HepG2 (cell line): ENCODE results near the gene GMEB2. TPM values are rescaled to one million over a fixed set of nuclear protein-coding genes. Genes with fewer than 3 reads are reported as not detected.
A peak's percentile ranks its signal among the peaks of the same experiment; 100 is the strongest.

Experiments
- ATF7-NPFF ChIP-seq: sonication (generic); formaldehyde crosslinking; IDR thresholded peaks from 2 replicates; pipeline ENCODE4 v1.8.1; 2023; ENCODE audit warnings: mild to moderate bottlenecking, low read depth, missing genetic modification reagents, moderate library complexity
- IKZF1 ChIP-seq: fragments of 450-650 bp; IDR thresholded peaks from 2 replicates; pipeline ENCODE4 v1.7.1; 2016
- NR2C2 ChIP-seq: sonication (generic); formaldehyde crosslinking; IDR thresholded peaks from 2 replicates; pipeline ENCODE4 v1.4.0; 2020; ENCODE audit warnings: missing genetic modification reagents, mild to moderate bottlenecking, moderate library complexity, borderline replicate concordance
- PAX8 ChIP-seq: sonication (generic); formaldehyde crosslinking; IDR thresholded peaks from 2 replicates; pipeline ENCODE4 v1.8.0; 2022; ENCODE audit warnings: mild to moderate bottlenecking, missing genetic modification reagents, borderline replicate concordance
- POLR2AphosphoS2 ChIP-seq: IDR thresholded peaks from 2 replicates; pipeline ENCODE4 v1.6.1; 2011; ENCODE audit warnings: low read depth, low read length, improper control_type of control experiment
- SIN3A ChIP-seq: IDR thresholded peaks from 2 replicates; pipeline ENCODE4 v1.6.1; 2011; ENCODE audit warnings: low read depth, mild to moderate bottlenecking, control low read depth, low read length, borderline replicate concordance
- ZMYM4 ChIP-seq: sonication (generic); formaldehyde crosslinking; IDR thresholded peaks from 2 replicates; pipeline ENCODE4 v1.8.1; 2023; ENCODE audit warnings: mild to moderate bottlenecking, missing genetic modification reagents
- ZNF143 ChIP-seq: sonication (generic); formaldehyde crosslinking; IDR thresholded peaks from 2 replicates; pipeline ENCODE4 v1.4.0; 2020; ENCODE audit warnings: missing genetic modification reagents
- ZNF205 ChIP-seq: IDR thresholded peaks from 2 replicates; pipeline ENCODE4 v1.6.1; 2018; ENCODE audit warnings: missing biosample characterization, missing genetic modification reagents
- ZNF256 ChIP-seq: sonication (generic); formaldehyde crosslinking; conservative IDR thresholded peaks from 2 replicates; pipeline ENCODE4 v1.4.0; 2020; ENCODE audit warnings: missing genetic modification reagents
- ZNF333 ChIP-seq: sonication (generic); formaldehyde crosslinking; IDR thresholded peaks from 2 replicates; pipeline ENCODE4 v1.4.0; 2020; ENCODE audit warnings: mild to moderate bottlenecking, missing genetic modification reagents, borderline replicate concordance
- ZNF343 ChIP-seq: sonication (generic); formaldehyde crosslinking; IDR thresholded peaks from 2 replicates; pipeline ENCODE4 v1.4.0; 2020; ENCODE audit warnings: mild to moderate bottlenecking, missing genetic modification reagents
- ZNF350 ChIP-seq: sonication (generic); formaldehyde crosslinking; IDR thresholded peaks from 2 replicates; pipeline ENCODE4 v1.4.0; 2020; ENCODE audit warnings: mild to moderate bottlenecking, low read depth, missing genetic modification reagents, borderline replicate concordance
- polyA plus RNA-seq, 8 experiments: library from polyadenylated mRNA; depleted of rRNA in 3 of 8; stranded (reverse) in 7 of 8; unstranded in 1 of 8; fragments of >200 nt; fragmentation: Illumina TruSeq in 4 of 8; extraction: Trizol in 4 of 8; gene quantifications; 2 replicates each; pipeline versions ENCODE4 v1.2.1 to v1.2.3, GENCODE V29; 2011 to 2016; ENCODE audit warnings: low read depth in 4 of 8, missing spikeins in 1 of 8, mixed read lengths in 1 of 8; ENCODE audit not compliant: insufficient read depth in 1 of 8
- total RNA-seq, 5 experiments: library from RNA; depleted of rRNA; stranded (reverse); fragments of >200 nt; fragmentation: Illumina TruSeq; extraction: Trizol; gene quantifications; 2 replicates each; pipeline ENCODE4 v1.2.3, GENCODE V29; 2016; ENCODE audit warnings: low read depth in 1 of 5
- TF ChIP-seq, protein P1 (sequence below): sonication (generic); formaldehyde crosslinking; IDR thresholded peaks from 2 replicates; pipeline ENCODE4 v1.4.0; 2020; ENCODE audit warnings: missing genetic modification reagents
- TF ChIP-seq, protein P2 (sequence below): sonication (generic); formaldehyde crosslinking; IDR thresholded peaks from 2 replicates; pipeline ENCODE4 v1.5.0; 2020; ENCODE audit warnings: mild to moderate bottlenecking, missing genetic modification reagents, borderline replicate concordance
- TF ChIP-seq, protein P3 (sequence below): sonication (generic); formaldehyde crosslinking; IDR thresholded peaks from 2 replicates; pipeline ENCODE4 v1.4.0; 2020; ENCODE audit warnings: missing genetic modification reagents, borderline replicate concordance
- TF ChIP-seq, protein P4 (sequence below): sonication (generic); formaldehyde crosslinking; IDR thresholded peaks from 2 replicates; pipeline ENCODE4 v1.4.0; 2020; ENCODE audit warnings: mild to moderate bottlenecking, missing genetic modification reagents
- TF ChIP-seq, protein P5 (sequence below): sonication (generic); formaldehyde crosslinking; IDR thresholded peaks from 2 replicates; pipeline ENCODE4 v1.4.0; 2020; ENCODE audit warnings: low read depth, mild to moderate bottlenecking, missing genetic modification reagents

The GMEB2 gene
- total and polyA plus RNA-seq, 2 of the 13 experiments (the other 11 are each of a cell fraction or from before 2014, with no cell fraction given), result 10.6 to 12.4 TPM

DNA sequence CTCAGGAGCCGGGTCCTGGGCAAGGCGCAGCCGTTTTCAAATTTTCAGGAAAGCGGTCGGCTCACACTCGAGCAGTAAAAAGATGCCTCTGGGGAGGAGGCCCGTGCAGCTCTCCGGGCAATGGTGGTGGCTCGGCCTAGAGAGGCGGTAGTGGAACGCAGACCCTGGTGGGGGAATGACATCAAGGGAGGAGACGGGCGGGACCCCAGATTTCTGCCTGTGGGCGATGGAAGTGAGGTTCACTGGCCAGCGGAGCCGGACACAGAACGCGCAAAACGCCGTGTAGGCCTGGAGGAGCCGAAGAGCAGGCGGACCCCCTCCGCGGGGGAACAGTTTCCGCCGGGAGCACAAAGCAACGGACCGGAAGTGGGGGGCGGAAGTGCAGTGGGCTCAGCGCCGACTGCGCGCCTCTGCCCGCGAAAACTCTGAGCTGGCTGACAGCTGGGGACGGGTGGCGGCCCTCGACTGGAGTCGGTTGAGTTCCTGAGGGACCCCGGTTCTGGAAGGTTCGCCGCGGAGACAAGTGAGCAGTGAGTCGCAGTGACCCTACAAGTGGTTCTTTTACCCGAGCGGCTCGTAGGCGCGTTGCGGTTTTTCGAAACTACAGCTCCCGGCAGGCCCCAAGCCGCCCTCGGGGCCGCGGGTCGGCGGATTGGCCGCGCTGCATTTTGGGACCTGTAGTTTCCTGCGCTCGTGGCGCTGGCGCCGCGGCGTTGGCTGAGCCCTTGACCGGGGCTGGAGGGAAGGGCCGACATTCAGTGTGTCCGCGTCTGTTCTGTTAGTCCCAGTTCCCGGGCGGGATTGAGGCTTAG is 31.2 kb upstream of the GMEB2 start, which contains the start of gene RTEL1 (continued):
- TF ChIP-seq ATF7-NPFF (peak; percentile 75), NR2C2 (CRISPR knock-in tag) (peak; percentile 98), ZNF143 (CRISPR knock-in tag) (peak; percentile 99), POLR2AphosphoS2 (no peak), IKZF1 (no peak), ZNF350 (peak; percentile 96; the same call in 1 of the 2 replicates), ZNF333 (CRISPR knock-in tag) (peak; percentile 47; the same call in 1 of the 2 replicates), SIN3A (peak; percentile 82; the same call in 1 of the 2 replicates), ZNF343 (CRISPR knock-in tag) (peak; percentile 62; the same call in 1 of the 2 replicates), ZNF205 (CRISPR knock-in tag) (peak; percentile 97), ZMYM4 (CRISPR knock-in tag) (peak; percentile 87), PAX8 (0 out of 2 replicates have a peak, but pooled peaks have one; percentile 11), ZNF256 (peak; percentile 98)
- TF ChIP-seq, protein P1, sequence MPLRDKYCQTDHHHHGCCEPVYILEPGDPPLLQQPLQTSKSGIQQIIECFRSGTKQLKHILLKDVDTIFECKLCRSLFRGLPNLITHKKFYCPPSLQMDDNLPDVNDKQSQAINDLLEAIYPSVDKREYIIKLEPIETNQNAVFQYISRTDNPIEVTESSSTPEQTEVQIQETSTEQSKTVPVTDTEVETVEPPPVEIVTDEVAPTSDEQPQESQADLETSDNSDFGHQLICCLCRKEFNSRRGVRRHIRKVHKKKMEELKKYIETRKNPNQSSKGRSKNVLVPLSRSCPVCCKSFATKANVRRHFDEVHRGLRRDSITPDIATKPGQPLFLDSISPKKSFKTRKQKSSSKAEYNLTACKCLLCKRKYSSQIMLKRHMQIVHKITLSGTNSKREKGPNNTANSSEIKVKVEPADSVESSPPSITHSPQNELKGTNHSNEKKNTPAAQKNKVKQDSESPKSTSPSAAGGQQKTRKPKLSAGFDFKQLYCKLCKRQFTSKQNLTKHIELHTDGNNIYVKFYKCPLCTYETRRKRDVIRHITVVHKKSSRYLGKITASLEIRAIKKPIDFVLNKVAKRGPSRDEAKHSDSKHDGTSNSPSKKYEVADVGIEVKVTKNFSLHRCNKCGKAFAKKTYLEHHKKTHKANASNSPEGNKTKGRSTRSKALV (CRISPR knock-in tag), result peak; percentile 95
- TF ChIP-seq, protein P2, sequence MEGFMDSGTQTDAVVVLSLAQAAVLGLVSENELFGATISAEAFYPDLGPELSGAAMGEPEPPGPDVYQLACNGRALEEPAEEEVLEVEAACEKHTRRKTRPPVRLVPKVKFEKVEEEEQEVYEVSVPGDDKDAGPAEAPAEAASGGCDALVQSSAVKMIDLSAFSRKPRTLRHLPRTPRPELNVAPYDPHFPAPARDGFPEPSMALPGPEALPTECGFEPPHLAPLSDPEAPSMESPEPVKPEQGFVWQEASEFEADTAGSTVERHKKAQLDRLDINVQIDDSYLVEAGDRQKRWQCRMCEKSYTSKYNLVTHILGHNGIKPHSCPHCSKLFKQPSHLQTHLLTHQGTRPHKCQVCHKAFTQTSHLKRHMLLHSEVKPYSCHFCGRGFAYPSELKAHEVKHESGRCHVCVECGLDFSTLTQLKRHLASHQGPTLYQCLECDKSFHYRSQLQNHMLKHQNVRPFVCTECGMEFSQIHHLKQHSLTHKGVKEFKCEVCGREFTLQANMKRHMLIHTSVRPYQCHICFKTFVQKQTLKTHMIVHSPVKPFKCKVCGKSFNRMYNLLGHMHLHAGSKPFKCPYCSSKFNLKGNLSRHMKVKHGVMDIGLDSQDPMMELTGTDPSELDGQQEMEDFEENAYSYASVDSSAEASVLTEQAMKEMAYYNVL (CRISPR knock-in tag), result peak; percentile 45; the same call in 1 of the 2 replicates
- TF ChIP-seq, protein P3, sequence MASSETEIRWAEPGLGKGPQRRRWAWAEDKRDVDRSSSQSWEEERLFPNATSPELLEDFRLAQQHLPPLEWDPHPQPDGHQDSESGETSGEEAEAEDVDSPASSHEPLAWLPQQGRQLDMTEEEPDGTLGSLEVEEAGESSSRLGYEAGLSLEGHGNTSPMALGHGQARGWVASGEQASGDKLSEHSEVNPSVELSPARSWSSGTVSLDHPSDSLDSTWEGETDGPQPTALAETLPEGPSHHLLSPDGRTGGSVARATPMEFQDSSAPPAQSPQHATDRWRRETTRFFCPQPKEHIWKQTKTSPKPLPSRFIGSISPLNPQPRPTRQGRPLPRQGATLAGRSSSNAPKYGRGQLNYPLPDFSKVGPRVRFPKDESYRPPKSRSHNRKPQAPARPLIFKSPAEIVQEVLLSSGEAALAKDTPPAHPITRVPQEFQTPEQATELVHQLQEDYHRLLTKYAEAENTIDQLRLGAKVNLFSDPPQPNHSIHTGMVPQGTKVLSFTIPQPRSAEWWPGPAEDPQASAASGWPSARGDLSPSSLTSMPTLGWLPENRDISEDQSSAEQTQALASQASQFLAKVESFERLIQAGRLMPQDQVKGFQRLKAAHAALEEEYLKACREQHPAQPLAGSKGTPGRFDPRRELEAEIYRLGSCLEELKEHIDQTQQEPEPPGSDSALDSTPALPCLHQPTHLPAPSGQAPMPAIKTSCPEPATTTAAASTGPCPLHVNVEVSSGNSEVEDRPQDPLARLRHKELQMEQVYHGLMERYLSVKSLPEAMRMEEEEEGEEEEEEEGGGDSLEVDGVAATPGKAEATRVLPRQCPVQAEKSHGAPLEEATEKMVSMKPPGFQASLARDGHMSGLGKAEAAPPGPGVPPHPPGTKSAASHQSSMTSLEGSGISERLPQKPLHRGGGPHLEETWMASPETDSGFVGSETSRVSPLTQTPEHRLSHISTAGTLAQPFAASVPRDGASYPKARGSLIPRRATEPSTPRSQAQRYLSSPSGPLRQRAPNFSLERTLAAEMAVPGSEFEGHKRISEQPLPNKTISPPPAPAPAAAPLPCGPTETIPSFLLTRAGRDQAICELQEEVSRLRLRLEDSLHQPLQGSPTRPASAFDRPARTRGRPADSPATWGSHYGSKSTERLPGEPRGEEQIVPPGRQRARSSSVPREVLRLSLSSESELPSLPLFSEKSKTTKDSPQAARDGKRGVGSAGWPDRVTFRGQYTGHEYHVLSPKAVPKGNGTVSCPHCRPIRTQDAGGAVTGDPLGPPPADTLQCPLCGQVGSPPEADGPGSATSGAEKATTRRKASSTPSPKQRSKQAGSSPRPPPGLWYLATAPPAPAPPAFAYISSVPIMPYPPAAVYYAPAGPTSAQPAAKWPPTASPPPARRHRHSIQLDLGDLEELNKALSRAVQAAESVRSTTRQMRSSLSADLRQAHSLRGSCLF, result peak; percentile 87
- TF ChIP-seq, protein P4, sequence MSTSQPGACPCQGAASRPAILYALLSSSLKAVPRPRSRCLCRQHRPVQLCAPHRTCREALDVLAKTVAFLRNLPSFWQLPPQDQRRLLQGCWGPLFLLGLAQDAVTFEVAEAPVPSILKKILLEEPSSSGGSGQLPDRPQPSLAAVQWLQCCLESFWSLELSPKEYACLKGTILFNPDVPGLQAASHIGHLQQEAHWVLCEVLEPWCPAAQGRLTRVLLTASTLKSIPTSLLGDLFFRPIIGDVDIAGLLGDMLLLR (CRISPR knock-in tag), result peak; percentile 74; the same call in 1 of the 2 replicates
- TF ChIP-seq, protein P5, sequence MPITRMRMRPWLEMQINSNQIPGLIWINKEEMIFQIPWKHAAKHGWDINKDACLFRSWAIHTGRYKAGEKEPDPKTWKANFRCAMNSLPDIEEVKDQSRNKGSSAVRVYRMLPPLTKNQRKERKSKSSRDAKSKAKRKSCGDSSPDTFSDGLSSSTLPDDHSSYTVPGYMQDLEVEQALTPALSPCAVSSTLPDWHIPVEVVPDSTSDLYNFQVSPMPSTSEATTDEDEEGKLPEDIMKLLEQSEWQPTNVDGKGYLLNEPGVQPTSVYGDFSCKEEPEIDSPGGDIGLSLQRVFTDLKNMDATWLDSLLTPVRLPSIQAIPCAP, result no peak
